ENCODE measurements around the gene HORMAD2.

The HORMAD2 gene

DNA sequence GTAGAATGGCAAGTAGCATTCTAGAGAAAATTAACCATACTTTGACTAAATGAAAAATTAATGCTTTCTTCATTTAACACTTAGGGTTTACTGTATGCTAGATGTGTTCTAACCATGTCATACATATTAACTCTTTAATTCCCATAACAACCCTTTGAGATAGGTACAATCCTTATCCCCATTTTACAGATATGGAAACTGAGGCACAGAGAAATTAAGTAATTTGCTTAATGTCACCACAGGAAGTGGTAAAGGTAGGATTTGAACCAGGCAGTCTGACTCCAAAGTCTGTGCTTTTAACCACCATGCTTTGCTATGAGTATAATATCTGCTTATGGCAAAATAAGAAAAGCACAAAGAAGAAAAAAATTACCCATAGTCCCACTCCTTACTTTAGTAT lies 106.8 kb downstream of the HORMAD2 start:
- TF ChIP-seq, protein P1, sequence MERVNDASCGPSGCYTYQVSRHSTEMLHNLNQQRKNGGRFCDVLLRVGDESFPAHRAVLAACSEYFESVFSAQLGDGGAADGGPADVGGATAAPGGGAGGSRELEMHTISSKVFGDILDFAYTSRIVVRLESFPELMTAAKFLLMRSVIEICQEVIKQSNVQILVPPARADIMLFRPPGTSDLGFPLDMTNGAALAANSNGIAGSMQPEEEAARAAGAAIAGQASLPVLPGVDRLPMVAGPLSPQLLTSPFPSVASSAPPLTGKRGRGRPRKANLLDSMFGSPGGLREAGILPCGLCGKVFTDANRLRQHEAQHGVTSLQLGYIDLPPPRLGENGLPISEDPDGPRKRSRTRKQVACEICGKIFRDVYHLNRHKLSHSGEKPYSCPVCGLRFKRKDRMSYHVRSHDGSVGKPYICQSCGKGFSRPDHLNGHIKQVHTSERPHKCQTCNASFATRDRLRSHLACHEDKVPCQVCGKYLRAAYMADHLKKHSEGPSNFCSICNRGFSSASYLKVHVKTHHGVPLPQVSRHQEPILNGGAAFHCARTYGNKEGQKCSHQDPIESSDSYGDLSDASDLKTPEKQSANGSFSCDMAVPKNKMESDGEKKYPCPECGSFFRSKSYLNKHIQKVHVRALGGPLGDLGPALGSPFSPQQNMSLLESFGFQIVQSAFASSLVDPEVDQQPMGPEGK (CRISPR knock-in tag; IDR thresholded peaks at IDR 0.05; ENCODE audit: borderline replicate concordance), result no peak
- no peak for TF ChIP-seq ISL1 (CRISPR knock-in tag; IDR thresholded peaks at IDR 0.05)
- no peak for TF ChIP-seq SNAI2 (CRISPR knock-in tag; IDR thresholded peaks at IDR 0.05)
- TF ChIP-seq ARNTL (CRISPR knock-in tag; IDR thresholded peaks at IDR 0.05; ENCODE audit: borderline replicate concordance, low read depth), result no peak
- TF ChIP-seq, protein P2, sequence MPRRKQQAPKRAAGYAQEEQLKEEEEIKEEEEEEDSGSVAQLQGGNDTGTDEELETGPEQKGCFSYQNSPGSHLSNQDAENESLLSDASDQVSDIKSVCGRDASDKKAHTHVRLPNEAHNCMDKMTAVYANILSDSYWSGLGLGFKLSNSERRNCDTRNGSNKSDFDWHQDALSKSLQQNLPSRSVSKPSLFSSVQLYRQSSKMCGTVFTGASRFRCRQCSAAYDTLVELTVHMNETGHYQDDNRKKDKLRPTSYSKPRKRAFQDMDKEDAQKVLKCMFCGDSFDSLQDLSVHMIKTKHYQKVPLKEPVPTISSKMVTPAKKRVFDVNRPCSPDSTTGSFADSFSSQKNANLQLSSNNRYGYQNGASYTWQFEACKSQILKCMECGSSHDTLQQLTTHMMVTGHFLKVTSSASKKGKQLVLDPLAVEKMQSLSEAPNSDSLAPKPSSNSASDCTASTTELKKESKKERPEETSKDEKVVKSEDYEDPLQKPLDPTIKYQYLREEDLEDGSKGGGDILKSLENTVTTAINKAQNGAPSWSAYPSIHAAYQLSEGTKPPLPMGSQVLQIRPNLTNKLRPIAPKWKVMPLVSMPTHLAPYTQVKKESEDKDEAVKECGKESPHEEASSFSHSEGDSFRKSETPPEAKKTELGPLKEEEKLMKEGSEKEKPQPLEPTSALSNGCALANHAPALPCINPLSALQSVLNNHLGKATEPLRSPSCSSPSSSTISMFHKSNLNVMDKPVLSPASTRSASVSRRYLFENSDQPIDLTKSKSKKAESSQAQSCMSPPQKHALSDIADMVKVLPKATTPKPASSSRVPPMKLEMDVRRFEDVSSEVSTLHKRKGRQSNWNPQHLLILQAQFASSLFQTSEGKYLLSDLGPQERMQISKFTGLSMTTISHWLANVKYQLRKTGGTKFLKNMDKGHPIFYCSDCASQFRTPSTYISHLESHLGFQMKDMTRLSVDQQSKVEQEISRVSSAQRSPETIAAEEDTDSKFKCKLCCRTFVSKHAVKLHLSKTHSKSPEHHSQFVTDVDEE (CRISPR knock-in tag; IDR thresholded peaks at IDR 0.05), result no peak
- TF ChIP-seq ZC3H10 (CRISPR knock-in tag; IDR thresholded peaks at IDR 0.05), result no peak
- no peak for TF ChIP-seq POU6F1 (CRISPR knock-in tag; IDR thresholded peaks at IDR 0.05; ENCODE audit: borderline replicate concordance, low read depth)
- no peak for TF ChIP-seq PPARA (CRISPR knock-in tag; IDR thresholded peaks at IDR 0.05; ENCODE audit: borderline replicate concordance)
- no peak for TF ChIP-seq TCF4 (CRISPR knock-in tag; IDR thresholded peaks at IDR 0.05; ENCODE audit: borderline replicate concordance)
- no peak for TF ChIP-seq GLIS3 (CRISPR knock-in tag; IDR thresholded peaks at IDR 0.05)
- TF ChIP-seq ZNF565 (CRISPR knock-in tag; conservative IDR thresholded peaks at IDR 0.05; ENCODE audit: low read depth), result no peak
- ATAC-seq, result no peak

- TF ChIP-seq CSDC2 (CRISPR knock-in tag; IDR thresholded peaks at IDR 0.05), result no peak
- TF ChIP-seq ZNF565 (CRISPR knock-in tag; conservative IDR thresholded peaks at IDR 0.05; ENCODE audit: low read depth), result no peak
- TF ChIP-seq BACH2 (CRISPR knock-in tag; IDR thresholded peaks at IDR 0.05; ENCODE audit: borderline replicate concordance), result no peak
- no peak for TF ChIP-seq TCF4 (CRISPR knock-in tag; IDR thresholded peaks at IDR 0.05; ENCODE audit: borderline replicate concordance)
- no peak for ATAC-seq
Measured at GRCh38 chr22:30187529-30188407, 107.5 kb downstream of the HORMAD2 start.

- TF ChIP-seq, protein P3, sequence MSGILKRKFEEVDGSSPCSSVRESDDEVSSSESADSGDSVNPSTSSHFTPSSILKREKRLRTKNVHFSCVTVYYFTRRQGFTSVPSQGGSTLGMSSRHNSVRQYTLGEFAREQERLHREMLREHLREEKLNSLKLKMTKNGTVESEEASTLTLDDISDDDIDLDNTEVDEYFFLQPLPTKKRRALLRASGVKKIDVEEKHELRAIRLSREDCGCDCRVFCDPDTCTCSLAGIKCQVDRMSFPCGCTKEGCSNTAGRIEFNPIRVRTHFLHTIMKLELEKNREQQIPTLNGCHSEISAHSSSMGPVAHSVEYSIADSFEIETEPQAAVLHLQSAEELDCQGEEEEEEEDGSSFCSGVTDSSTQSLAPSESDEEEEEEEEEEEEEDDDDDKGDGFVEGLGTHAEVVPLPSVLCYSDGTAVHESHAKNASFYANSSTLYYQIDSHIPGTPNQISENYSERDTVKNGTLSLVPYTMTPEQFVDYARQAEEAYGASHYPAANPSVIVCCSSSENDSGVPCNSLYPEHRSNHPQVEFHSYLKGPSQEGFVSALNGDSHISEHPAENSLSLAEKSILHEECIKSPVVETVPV (CRISPR knock-in tag; IDR thresholded peaks at IDR 0.05), result no peak
- TF ChIP-seq ARNTL (CRISPR knock-in tag; IDR thresholded peaks at IDR 0.05; ENCODE audit: borderline replicate concordance, low read depth) (no peak), ZFP3 (CRISPR knock-in tag; IDR thresholded peaks at IDR 0.05) (no peak), ESRRG (CRISPR knock-in tag; IDR thresholded peaks at IDR 0.05) (no peak), GLIS3 (CRISPR knock-in tag; IDR thresholded peaks at IDR 0.05) (no peak), BACH2 (CRISPR knock-in tag; IDR thresholded peaks at IDR 0.05; ENCODE audit: borderline replicate concordance) (no peak), OSR1 (CRISPR knock-in tag; IDR thresholded peaks at IDR 0.05) (no peak), ISL1 (CRISPR knock-in tag; IDR thresholded peaks at IDR 0.05) (no peak), SNAI2 (CRISPR knock-in tag; IDR thresholded peaks at IDR 0.05) (no peak), TOX (CRISPR knock-in tag; IDR thresholded peaks at IDR 0.05; ENCODE audit: borderline replicate concordance) (no peak), ZNF565 (CRISPR knock-in tag; conservative IDR thresholded peaks at IDR 0.05; ENCODE audit: low read depth) (no peak)
- ATAC-seq, result no peak
Measured at GRCh38 chr22:30188911-30189310, 108.6 kb downstream of the HORMAD2 start.

DNA sequence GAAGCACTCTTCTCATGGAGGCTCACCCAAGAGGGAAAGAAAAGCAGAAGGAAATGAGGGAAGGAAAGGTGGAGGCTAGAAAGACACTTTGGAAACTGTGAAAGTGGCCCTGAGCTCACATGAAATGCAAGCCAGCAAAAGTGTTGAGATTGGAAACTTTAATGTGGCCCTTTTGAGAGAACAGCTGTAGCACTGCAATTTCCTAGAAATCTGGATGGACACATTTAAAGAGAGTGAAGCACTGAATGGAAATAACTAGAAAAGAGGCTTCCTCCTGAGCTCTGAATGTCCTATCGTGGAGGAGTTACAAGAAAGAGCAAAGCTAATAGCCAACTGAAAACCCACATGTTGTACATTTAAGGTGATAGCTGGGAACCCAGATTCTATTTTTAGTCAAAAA lies 110.3 kb downstream of the HORMAD2 start:
- ATAC-seq, result no peak
- TF ChIP-seq BACH2 (CRISPR knock-in tag; IDR thresholded peaks at IDR 0.05; ENCODE audit: borderline replicate concordance), result no peak
- TF ChIP-seq OSR1 (CRISPR knock-in tag; IDR thresholded peaks at IDR 0.05), result no peak
- no peak for TF ChIP-seq POU6F1 (CRISPR knock-in tag; IDR thresholded peaks at IDR 0.05; ENCODE audit: borderline replicate concordance, low read depth)
- no peak for TF ChIP-seq ISL1 (CRISPR knock-in tag; IDR thresholded peaks at IDR 0.05)
- TF ChIP-seq ZFP30 (CRISPR knock-in tag; IDR thresholded peaks at IDR 0.05), result no peak
- no peak for TF ChIP-seq SNAI2 (CRISPR knock-in tag; IDR thresholded peaks at IDR 0.05)
- TF ChIP-seq TOX (CRISPR knock-in tag; IDR thresholded peaks at IDR 0.05; ENCODE audit: borderline replicate concordance), result no peak
- no peak for TF ChIP-seq ESRRG (CRISPR knock-in tag; IDR thresholded peaks at IDR 0.05)
- no peak for TF ChIP-seq PPARA (CRISPR knock-in tag; IDR thresholded peaks at IDR 0.05; ENCODE audit: borderline replicate concordance)
- TF ChIP-seq CSDC2 (CRISPR knock-in tag; IDR thresholded peaks at IDR 0.05), result no peak
- TF ChIP-seq, protein P3 (CRISPR knock-in tag; IDR thresholded peaks at IDR 0.05), result no peak
- no peak for TF ChIP-seq ZNF8 (CRISPR knock-in tag; IDR thresholded peaks at IDR 0.05)
- TF ChIP-seq RARB (CRISPR knock-in tag; IDR thresholded peaks at IDR 0.05), result no peak
